SKM-1 (cell line): Measurements from ENCODE around the gene CSF2.

Experiments used
- DNase-seq: peaks from one replicate; lab custom pipeline; 2025; ENCODE audit not compliant: unreplicated experiment; lab: John Stamatoyannopoulos, UW

CSF2 gene

DNA sequence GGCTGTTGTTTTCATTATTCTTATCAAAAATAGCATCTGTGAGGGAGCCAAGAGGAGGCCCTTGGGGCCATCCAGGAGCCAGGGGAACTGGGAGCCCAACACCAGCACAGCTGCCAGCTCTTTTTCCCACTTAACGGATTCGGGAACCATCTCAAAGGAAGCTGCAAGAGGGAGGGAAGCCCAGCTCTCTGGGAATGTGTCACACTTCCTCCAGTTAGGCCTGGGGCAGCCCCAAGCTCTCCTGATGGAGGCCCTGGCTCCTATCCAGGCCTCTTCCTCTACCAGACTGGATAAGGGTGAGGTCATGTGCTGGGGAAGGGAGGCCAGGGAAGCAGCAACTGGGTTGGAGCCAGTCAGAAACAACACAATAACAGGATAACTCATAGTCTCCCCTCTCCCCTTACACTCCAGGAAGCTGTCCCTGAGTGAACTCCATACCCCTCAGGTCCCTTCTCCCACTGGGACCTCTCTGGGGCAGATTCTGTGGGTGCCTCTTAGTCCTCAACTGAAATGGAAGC is 12.7 kb downstream of the CSF2 start:
- no peak for DNase-seq

DNA sequence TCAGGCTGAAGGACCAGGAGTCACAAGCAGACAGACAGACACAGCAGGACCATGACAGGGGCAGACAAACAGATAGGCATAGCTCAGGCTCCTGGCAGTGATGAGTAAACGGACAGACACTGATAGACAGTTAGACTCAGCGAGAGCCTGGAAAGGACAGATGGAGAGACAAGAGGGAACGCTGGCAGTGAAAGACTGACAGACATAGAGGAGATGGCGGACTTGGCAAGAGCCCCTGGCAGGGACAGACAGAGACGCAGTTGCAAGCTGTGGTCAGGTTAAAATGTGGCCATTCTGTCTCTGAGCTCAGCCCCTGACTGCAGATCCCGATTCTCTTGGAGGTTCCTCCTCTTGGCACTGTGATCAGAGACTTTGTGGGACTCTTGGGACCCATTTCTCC is 13.6 kb downstream of the CSF2 start:
- DNase-seq: no peak

DNA sequence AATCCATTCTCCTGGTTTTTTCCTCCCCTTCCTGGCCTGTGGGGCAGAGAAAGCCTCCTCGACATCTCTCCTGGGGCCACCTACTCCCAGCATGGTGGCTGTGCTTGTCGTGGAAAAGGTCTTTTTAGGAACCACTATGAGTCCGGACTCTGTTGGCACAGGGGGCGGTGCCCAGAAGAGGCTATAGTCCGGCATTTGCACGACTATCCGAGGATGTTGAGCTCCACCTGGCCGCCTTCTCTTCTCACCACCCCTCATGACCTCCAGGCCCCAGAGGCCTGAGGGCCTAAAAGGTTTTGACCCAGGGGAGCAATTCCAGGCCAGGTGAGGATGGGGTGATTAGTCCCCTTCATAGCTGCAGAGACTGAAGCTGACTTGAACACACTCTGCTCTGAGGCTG is 14.1 kb downstream of the CSF2 start:
- DNase-seq: no peak

DNA sequence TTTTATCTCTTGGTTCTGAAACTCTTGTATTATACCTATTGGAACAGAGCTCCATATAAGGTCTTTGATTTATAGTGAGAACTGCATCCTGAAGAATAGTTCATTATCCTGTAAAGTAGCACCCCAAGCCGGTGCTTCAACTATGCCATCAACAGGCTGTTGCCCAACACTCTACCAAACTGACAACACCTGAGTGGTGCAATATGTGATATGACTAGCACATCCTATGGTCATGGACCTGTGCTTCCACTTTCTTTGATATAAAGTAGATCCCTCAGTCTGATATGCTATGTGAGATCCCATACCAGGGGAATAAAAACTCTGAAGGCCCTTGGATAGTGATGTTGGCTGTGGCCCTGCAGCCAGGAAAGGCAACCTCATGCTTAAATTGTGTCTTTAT is 15.8 kb downstream of the CSF2 start:
- DNase-seq: no peak

DNA sequence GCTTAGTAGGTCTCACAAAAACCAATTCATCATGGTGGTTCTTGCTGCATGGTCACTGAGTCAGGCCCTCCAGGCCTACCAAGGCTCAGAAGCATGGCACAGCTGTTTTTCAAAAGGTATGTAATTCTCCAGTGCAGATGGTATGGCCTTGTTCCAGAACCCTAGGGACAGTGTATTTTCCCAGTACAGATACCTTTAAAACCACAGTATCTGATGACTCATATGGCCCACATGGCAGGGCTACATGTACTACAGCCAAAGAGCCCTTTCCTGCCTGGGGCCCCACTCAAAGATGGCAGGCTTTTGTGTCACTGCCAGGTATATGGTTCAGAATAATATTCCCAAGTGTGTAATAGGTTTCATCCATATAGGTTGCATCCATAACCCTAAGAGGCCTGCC is 16.5 kb downstream of the CSF2 start:
- no peak for DNase-seq

DNA sequence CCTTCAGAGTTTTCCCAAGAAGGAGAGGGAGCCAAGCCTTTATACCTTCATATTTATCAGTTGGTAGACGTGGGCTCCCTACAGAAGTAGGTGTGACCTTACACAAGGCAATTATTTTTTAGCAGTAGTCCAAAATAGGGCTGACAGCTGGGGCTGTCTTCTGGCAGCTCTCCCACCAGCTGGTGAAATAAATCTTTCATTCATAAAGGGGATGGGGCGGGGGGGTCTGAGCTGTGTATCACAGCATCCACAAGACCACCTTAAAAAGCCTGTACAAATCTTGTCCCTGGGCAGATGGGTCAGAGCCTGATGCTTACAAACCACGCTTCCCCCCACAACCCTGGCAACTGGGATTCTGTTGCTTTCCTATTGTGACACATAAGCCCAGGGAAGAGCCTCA is 19.7 kb downstream of the CSF2 start:
- DNase-seq: no peak

DNA sequence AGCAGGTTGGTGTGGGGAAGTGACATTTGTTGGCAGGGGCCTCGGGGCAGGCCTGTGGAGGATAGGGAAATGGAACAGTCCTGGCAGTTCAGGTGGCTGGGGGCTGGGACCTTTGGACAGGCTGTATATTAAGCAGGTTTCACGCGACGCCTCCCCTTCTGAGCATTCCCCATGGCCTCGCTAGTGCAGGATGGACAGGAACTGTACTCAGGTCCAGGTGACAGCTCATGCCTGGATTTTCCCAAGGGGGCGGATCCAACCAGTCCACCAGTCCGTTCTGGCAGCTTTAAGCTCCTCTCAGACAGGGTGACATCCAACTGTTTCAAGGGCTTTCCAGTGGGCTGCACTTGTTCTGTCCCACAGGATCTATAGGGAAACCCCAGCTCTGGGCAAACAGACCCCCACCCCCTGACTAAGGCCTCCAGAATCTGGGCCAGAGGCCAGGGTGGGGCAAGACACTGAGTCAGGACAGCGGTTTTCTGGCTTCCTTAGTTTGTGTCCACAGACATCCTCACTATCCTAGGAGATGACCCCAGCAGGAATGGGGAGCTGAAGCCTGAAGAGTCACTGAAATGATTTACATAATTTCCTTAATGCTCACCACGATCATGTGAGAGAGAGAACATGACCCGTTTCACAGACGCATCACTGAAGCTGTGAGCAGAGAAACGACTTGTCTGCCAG is 20.9 kb downstream of the CSF2 start:
- DNase-seq: no peak

DNA sequence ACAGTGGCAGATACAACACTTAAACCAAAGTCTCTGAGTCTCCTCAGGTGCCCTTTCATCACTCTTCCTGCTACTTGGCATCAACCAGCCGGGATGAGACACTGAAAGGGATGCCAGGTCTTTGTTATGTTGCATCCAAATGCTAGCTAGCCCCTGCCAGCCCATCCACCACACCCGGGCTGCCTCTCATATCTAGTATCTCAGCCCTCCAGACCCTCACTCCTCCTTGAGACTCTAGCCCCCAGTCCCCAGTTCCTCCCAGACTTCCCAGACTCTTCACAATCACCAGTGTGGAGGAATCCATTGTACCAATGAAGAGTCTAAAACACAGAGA is 21.5 kb downstream of the CSF2 start:
- no peak for DNase-seq

DNA sequence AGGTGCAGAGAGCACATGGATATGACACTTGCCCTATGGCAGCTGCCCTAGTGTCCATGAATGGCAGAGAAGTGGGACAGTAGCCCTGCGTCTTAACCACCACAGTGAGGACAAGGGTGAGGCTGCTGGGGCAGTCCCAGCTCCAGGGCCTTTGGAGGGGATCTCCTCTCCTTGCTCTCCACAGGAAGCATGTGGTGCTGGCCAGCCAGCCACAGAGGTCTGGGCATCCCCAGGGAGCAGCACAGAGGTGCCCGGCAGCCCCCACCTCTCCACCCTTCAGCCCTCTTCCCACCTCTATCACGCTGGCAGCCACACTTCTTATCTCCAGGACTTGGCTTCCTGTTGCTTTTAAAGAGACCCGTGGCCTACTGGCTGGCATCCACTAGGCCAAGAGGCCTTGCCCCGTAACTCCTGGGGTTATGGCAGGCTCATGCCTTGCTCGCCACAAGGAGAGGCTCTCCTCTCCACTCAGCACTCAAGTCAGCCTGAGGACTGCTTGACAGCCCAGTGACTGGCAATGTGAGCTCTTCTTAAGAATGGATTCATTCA is 21.9 kb downstream of the CSF2 start:
- no peak for DNase-seq

DNA sequence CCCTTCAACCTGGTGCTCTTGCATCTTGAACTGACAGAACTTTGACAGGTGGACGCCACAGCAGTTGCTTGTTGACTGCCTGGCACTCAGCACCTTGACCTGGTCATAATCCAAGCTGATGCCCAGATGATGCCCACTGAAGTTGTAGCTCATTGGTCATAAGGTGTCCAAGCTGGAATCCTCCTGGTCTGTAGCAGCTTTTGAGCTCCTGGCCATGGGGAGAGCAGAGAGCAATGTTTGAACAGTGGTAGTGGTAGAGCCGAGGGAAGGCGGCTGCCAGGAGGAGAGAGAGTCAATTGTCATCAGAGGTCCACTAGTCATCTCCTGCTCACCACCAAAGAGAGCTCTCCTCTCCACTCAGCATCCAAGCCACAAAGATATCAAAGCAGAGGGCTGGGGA is 23.3 kb downstream of the CSF2 start:
- DNase-seq: no peak

DNA sequence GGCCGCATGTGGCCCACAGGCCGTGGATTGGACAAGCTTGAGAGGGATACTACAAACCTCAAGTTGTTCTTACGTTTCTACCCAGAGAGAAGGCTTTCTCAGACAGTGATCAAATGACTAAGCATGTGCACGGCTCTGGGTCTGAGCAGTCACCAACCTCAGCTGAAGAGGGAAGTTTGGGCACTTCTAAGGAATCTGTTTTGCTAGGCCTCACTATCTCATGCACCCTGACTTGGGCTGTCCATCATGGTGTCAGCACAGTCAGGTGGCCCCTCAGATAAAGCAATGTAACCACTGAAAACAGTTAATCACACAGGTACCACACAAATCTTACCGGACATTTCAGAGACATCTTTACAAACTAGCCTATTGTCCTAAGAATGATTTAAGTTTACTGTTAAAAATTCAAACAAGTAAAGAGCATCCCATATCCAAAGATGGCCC is 24.6 kb downstream of the CSF2 start:
- no peak for DNase-seq

DNA sequence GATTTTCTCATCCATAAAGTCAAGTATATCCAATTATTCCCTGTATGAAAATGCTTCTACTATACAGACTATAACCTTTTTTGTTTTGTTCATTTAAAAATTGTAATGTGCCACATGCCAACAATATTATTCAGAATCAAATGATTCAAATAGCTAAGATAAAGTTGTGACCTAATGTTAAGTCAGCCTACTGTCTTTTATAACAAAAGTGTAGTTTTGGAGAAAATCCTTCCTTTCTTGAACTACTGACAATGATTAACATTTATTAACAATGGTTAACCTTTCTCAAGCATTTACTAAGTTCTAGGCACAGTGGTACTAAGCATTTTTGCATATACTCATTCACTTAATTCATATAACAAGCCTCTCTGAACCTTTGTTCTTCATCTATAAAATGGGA is 25.0 kb downstream of the CSF2 start:
- DNase-seq: no peak

DNA sequence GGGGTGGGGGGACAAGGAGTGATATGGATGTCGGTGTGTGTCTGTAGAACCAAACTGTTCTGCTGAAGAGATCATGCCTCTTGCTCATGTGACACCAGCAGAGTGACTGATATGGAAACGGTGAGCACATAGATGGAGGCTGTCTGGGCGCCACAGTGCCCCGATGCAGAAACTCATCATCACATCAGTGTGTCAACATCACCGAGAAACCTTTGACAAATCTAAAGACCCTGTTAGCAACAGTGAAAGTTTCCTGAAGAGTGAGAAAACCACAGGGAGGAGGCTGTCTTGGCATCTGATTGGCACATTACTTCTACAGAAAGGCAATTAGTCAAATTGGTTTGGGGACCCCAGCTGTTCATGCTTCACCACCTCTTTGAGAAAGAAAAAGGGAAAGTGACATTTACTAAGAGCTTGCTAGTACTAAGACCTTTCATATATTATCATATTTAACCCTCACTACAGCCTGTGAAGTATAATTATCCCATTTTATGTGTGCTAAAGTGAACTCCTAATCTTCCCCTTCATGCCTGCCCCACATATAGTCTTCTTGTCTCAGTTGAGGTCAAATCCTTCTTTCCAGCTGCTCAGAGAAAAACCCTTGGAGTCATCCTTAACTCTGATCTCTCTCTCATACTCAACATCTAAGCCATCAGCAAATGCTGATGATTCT is 25.6 kb downstream of the CSF2 start:
- no peak for DNase-seq

DNA sequence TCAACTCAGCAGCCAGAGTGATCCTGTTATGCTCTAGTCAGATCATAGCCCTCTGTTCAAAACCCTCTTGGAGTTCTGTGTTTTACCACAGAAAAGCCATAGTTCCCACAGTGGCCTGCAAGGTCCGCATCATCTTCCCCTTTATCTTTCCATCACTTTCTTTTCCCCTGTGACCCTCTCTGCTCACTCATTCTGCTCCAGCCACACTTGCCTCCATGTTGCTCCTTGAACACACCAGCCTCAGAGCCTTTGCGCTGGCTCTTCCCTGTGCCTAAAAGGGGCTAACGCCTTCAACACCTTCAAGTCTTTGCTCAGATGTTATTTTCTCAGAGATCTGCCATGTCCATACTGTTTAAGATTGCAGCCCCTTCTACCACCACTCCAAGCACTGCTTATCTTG is 26.3 kb downstream of the CSF2 start:
- DNase-seq: no peak

DNA sequence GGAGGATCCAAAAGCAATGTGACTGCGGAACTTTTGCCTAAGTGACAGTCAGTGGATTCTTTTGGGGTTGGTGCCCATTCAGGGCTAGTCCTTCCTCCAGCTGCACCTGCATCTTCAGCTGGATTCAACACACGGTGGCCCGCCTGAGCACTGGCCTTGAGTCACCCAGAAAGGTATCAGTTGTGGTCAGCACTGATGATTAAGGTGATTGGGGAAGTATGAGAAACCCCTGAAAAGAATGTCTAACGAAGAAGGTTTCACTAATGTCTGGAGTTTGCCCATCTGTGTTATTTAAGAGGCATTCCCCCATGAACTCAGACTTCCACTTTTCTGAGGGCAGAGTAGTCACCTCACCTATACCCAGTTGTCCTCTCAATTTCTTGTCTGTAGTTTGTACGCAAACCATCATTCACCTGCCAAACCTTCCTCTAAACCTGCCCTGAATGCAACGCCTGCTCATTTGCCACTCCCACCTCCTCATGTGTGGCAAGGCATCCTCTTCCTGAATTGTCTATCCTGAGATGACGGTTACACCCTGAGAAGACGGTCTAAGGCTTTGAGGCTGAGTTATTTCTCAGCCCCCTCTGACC is 27.2 kb downstream of the CSF2 start:
- no peak for DNase-seq

DNA sequence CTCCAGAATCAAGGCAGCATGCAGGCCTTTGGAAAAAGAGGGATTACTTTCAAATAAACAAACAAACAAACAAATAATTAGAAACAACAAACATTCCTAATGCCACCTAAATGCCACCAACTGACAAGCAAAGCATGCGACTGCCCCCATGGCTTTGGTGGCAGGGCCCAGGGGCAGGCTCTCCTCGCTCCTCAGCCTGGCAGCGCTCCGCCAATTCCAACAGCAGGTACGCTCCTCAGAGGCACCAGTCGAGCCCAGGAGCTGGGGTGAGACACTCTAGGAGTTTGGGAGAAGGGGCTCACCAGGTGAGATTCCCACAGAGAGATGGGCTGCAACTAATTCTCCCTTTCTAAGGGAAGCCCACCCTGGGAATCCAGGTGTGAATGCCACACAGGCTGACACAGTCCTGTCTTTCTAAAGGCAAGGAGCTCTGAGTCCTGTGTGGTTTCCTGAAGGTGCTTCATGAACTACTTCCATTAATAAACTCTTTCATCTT is 27.8 kb downstream of the CSF2 start:
- DNase-seq: no peak

DNA sequence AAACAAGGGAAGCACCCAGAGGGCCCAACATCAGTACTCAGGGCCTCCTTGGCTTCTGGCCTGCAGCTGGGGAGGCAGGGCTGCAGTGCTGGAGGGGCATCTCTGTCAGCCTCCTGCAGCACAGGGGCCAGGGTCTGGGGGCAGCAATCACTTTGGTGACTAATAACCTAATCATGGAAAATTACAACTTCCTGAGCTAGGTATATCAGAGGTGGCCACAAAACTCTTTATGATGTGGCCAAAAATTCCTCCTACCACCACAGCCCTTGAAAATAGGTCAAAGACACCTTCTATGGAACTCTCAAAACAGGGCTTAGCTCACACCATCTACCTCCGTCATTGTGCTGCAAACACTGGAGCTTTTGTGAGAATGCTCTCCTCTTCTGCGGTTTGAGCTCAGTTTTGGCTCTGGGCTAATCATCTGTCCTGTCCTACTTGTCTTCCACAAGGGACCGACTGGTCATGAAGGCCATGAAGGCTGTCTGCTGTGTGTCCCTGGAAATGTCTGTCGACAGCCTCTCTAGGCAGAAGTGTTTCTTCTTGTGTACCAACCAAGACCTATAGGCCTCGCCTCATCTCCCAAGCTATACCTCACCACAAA is 28.6 kb downstream of the CSF2 start:
- DNase-seq: no peak

DNA sequence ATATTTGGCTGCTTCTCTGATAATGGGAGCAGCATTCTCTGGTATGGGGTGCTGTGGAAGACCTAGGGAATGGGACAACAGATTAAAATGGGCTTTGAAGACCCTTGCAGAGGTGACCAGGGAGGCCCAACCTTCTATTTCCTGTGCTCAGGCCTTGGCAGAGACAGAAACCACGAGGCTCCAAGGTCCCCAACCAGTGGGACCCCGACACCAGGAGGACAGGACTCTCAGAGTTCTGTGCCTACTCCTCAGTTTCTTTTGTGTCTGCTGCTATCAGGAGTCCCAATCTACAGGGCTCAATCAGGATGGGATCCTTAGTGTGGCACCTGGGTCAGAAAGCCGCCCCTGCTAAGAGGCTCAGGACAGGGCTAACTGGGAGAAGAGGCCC is 29.3 kb downstream of the CSF2 start:
- no peak for DNase-seq

DNA sequence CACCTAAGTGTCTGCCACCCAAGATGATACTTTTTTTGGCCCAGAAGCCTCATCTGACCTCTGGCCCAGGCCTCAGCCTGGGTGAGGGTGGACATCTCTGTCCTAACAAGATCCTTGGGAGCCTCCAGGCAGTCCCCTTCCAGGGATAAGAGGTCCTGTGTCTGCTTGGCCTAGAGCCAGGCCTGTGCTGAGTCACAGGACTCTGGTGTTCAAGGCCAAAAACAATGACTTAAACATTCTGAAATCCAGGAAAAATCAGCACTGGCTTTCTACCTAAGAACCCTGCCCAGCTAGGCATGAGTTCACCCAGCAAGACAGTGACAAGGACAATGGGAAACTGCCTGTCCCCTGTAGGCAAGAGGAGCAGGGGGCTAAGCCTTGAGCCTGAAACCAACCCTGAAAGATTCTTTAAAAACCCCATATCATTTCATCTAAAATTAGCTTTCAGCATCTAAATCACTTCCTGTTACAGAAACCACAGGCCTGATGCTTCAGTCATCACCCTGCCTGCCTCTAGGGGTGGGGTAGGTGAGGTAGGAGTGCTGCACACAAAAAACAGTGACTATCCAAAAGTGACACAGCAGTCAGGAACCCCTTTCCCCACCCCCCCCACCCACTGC is 29.9 kb downstream of the CSF2 start:
- no peak for DNase-seq

DNA sequence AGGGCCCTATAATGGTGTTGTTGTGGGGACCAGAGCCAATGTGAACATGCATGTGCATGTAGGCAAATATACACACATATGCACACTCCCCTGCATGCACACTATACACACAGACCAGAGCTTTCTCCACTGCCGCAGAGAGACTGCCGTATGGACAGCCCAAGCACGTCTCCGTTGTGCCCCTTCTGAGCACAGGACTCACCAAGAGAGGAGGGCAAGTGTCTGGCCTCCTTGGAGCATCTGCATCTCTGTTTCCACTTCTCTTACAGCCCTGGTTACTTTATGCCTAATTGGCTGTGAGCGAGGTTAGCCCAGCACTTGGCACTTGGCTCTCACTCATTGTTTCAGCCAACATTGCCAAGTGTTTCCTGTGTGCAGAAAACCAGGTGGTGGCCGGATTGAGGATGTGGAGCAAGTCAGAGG is 30.4 kb downstream of the CSF2 start:
- DNase-seq: no peak

DNA sequence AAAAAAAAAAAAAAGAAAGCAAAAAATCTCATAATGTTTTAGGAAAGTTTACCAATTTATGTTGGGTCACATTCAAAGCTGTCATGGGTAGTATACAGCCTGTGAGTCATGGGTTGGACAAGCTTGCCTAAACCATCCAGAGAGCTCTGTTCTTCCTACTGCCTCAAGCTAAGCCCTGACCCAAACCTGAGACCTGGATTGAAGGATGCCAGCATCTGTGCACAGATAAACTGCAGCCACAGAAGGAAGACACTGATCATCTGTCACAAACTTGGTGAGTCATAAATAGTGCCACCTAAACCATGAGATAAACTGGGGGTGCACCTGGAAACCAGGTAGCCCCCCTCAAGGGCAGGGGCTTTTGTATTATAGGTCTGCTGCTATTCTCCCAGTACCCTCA is 31.0 kb downstream of the CSF2 start:
- no peak for DNase-seq
